HCT116 (cell line): ENCODE data around the gene AZIN2. TPM values are rescaled to one million over a fixed set of nuclear protein-coding genes. Genes with fewer than 3 reads are reported as not detected.

ENCODE experiments used
- ATAC-seq: fragments of 200-7000 bp; cut with Tn5 transposase; 2 replicates; pipeline ENCODE4 v1.9.1; 2020; ENCODE audit warnings: mild to moderate bottlenecking, moderate library complexity
- BruUV-seq: library from RNA; stranded (reverse); fragments of 400-500 nt; replicated peaks from 2 replicates; lab custom pipeline; 2021; lab: Mats Ljungman, UMichigan
- CTCF ChIA-PET: fragments of 300-600 bp; sonication (Branson Sonifier 250); formaldehyde crosslinking; loops from one replicate; lab custom pipeline; 2021; ENCODE audit warnings: antibody characterized with exemption; lab: Charles Lee
- POLR2A ChIA-PET: fragments of 300-600, 350-600 bp; sonication (Branson Sonifier 250); formaldehyde crosslinking; loops from one replicate; lab custom pipeline; 2021; ENCODE audit warnings: antibody characterized with exemption; lab: Charles Lee
- RAD21 ChIA-PET, 2 experiments: fragments of 300-600 bp; sonication (Branson Sonifier 250); formaldehyde crosslinking; loops; one replicate each; lab custom pipeline; 2023; ENCODE audit warnings: low total read pairs in 2 of 2; ENCODE audit not compliant: uncharacterized antibody in 2 of 2, unreplicated experiment in 2 of 2, low non-redundant PET in 1 of 2; lab: Charles Lee
- DNase-seq: peaks from one replicate; pipeline ENCODE4 v3.0.0-alpha.2; 2010; ENCODE audit warnings: low read depth, low spot score
- H2AFZ ChIP-seq: fragments of 200-600 bp; shearing (Covaris generic), sonication (generic); 2 replicates; pipeline ENCODE4 v1.6.1; 2017; ENCODE audit warnings: low read depth, mixed run types, mixed read lengths, antibody characterized with exemption, low read length; ENCODE audit not compliant: poor library complexity, severe bottlenecking
- H3K27ac ChIP-seq: 2 replicates; pipeline ENCODE4 v1.5.1; 2012; ENCODE audit warnings: low read depth, low read length
- H3K27me3 ChIP-seq: fragments of 200-600 bp; sonication (generic); 2 replicates; pipeline ENCODE4 v1.6.1; 2016; ENCODE audit warnings: mixed run types, low read length, mixed read lengths; ENCODE audit not compliant: insufficient read depth
- H3K36me3 ChIP-seq, 2 experiments: fragments of 200-500 bp in 1 of 2; fragments of 200-600 bp in 1 of 2; sonication (Bioruptor generic) in 1 of 2; sonication (generic) in 1 of 2; 2 replicates each; pipeline versions ENCODE4 v1.5.1 to v1.6.1; 2014 to 2016; ENCODE audit warnings: low read length in 2 of 2, inconsistent platforms in 1 of 2, mixed read lengths in 1 of 2, mixed run types in 1 of 2; ENCODE audit not compliant: insufficient read depth in 2 of 2, control insufficient read depth in 1 of 2
- H3K4me1 ChIP-seq, 2 experiments: fragments of 200-600 bp in 1 of 2; sonication (generic) in 1 of 2; 2 replicates each; pipeline versions ENCODE4 v1.5.1 to v1.6.1; 2012 to 2017; ENCODE audit warnings: low read length in 2 of 2, inconsistent platforms in 1 of 2, mild to moderate bottlenecking in 1 of 2, mixed read lengths in 1 of 2, mixed run types in 1 of 2, moderate library complexity in 1 of 2; ENCODE audit not compliant: insufficient read depth in 2 of 2, control insufficient read depth in 1 of 2
- H3K4me2 ChIP-seq: fragments of 200-600 bp; sonication (generic); 2 replicates; pipeline ENCODE4 v1.6.1; 2017; ENCODE audit warnings: mixed run types, low read length, mixed read lengths
- H3K4me3 ChIP-seq, 2 experiments: fragments of 200-600 bp in 1 of 2; sonication (generic) in 1 of 2; replicated peaks in 1 of 2; 2 replicates each; pipeline ENCODE4 v1.5.1; 2011 to 2016; ENCODE audit warnings: low read length in 2 of 2, control low read depth in 1 of 2, low read depth in 1 of 2, mild to moderate bottlenecking in 1 of 2, mixed read lengths in 1 of 2, mixed run types in 1 of 2
- H3K79me2 ChIP-seq: fragments of 200-600 bp; sonication (generic); 2 replicates; pipeline ENCODE4 v1.6.1; 2017; ENCODE audit warnings: mild to moderate bottlenecking, mixed run types, low read length, moderate library complexity, mixed read lengths; ENCODE audit not compliant: insufficient read depth
- H3K9ac ChIP-seq: fragments of 200-600 bp; sonication (generic); 2 replicates; pipeline ENCODE4 v1.6.1; 2016; ENCODE audit warnings: low read length, mixed read lengths
- H3K9me2 ChIP-seq: fragments of 200-600 bp; sonication (generic), shearing (Covaris generic); 2 replicates; pipeline ENCODE4 v1.6.1; 2017; ENCODE audit warnings: mixed run types, mild to moderate bottlenecking, moderate library complexity; ENCODE audit not compliant: insufficient read depth
- H3K9me3 ChIP-seq, 2 experiments: fragments of 200-500 bp in 1 of 2; fragments of 200-600 bp in 1 of 2; sonication (Bioruptor generic) in 1 of 2; sonication (generic) in 1 of 2; 2 replicates each; pipeline ENCODE4 v1.6.1; 2014 to 2017; ENCODE audit warnings: low read length in 2 of 2, mixed read lengths in 2 of 2, inconsistent platforms in 1 of 2, low read depth in 1 of 2, mild to moderate bottlenecking in 1 of 2, mixed run types in 1 of 2, moderate library complexity in 1 of 2; ENCODE audit not compliant: control insufficient read depth in 1 of 2, insufficient read depth in 1 of 2
- H4K20me1 ChIP-seq: fragments of 200-600 bp; sonication (generic), shearing (Covaris generic); 2 replicates; pipeline ENCODE4 v1.6.1; 2017; ENCODE audit warnings: mixed run types, mild to moderate bottlenecking, moderate library complexity; ENCODE audit not compliant: insufficient read depth
- ATF3 ChIP-seq: IDR thresholded peaks from 2 replicates; pipeline ENCODE4 v1.6.1; 2012
- CBX3 ChIP-seq: IDR thresholded peaks from 2 replicates; pipeline ENCODE4 v1.6.1; 2012; ENCODE audit warnings: low read depth
- CEBPB ChIP-seq: IDR thresholded peaks from 2 replicates; pipeline ENCODE4 v1.6.1; 2012; ENCODE audit warnings: low read depth
- EZH2 ChIP-seq: fragments of 200-600 bp; sonication (generic); IDR thresholded peaks from 2 replicates; pipeline ENCODE4 v1.6.1; 2017; ENCODE audit warnings: antibody characterized with exemption, mixed run types
- EZH2phosphoT487 ChIP-seq: fragments of 200-600 bp; IDR thresholded peaks from 2 replicates; pipeline ENCODE4 v1.6.1; 2018; ENCODE audit warnings: antibody characterized with exemption, borderline replicate concordance
- MAX ChIP-seq: IDR thresholded peaks from 2 replicates; pipeline ENCODE4 v1.6.1; 2012
- POLR2A ChIP-seq: IDR thresholded peaks from 2 replicates; pipeline ENCODE4 v1.7.0; 2011; ENCODE audit warnings: borderline replicate concordance; ENCODE audit not compliant: insufficient read depth, insufficient read length; ENCODE audit errors: extremely low read depth
- REST ChIP-seq: IDR thresholded peaks from 2 replicates; pipeline ENCODE4 v1.6.1; 2012; ENCODE audit warnings: low read depth
- SP1 ChIP-seq: IDR thresholded peaks from 2 replicates; pipeline ENCODE4 v1.6.1; 2012; ENCODE audit warnings: low read depth
- SRF ChIP-seq: IDR thresholded peaks from 2 replicates; pipeline ENCODE4 v1.6.1; 2012; ENCODE audit warnings: low read depth
- ZBTB33 ChIP-seq: IDR thresholded peaks from 2 replicates; pipeline ENCODE4 v1.6.1; 2011; ENCODE audit warnings: mild to moderate bottlenecking, low read length, moderate library complexity; ENCODE audit not compliant: insufficient replicate concordance; ENCODE audit errors: extremely low read depth
- intact Hi-C: fragments of 100-400 bp; cut with micrococcal nuclease; formaldehyde crosslinking; loops from 2 replicates; pipeline ENCODE4 v1.10.0; 2022
- total RNA-seq: library from RNA; stranded (reverse); gene quantifications from one replicate; pipeline ENCODE4 v1.2.1, GENCODE V29; 2021; ENCODE audit not compliant: unreplicated experiment

AZIN2 gene
- total RNA-seq, 1 experiment from 2014 or later: 7.8 TPM

GRCh38 chr1:33087677-33088076 is 6.7 kb downstream of the AZIN2 start:
- BruUV-seq: no TSS peak
- POLR2A ChIA-PET: no interaction called here
- no peak overlapping the region for H3K4me2 ChIP-seq
- no peaks in the 10 kb centered on the region; a peak in 1 of 4 replicates for H3K4me1 ChIP-seq
- no peaks in the 10 kb centered on the region for H3K36me3 ChIP-seq
- H3K4me3 ChIP-seq: no peak overlapping the region
- H3K79me2 ChIP-seq: no peaks in the 10 kb centered on the region
- no peaks in the 10 kb centered on the region for H3K9me3 ChIP-seq
- CTCF ChIA-PET: interaction anchor here (1.7 to 2.2 kb wide), 2 partner anchors 209 to 568 kb away, joined by 6 read pairs; no protein-coding TSS in a partner anchor
- no peak for TF ChIP-seq CEBPB
- TF ChIP-seq SRF: no peak
- no peak for TF ChIP-seq ZBTB33
- TF ChIP-seq EZH2: no peak
- TF ChIP-seq REST: no peak
- TF ChIP-seq CBX3: no peak
- TF ChIP-seq ATF3: no peak
- TF ChIP-seq POLR2A: no peak
- no peak for TF ChIP-seq MAX
- TF ChIP-seq SP1: no peak
- no peak for TF ChIP-seq EZH2phosphoT487
- intact Hi-C loops: loop anchor here (2.0 kb wide), 2 partner anchors 259 to 687 kb away; no protein-coding TSS in a partner anchor
- H3K27me3 ChIP-seq: no peaks in the 10 kb centered on the region
- no peaks in the 10 kb centered on the region for H4K20me1 ChIP-seq
- ATAC-seq: no peak
- no peak overlapping the region for H3K27ac ChIP-seq
- DNase-seq: no peak
- RAD21 ChIA-PET: interaction anchor here in 1 of 2 experiments (0.7 kb wide), 1 partner anchor 211 kb away, joined by 3 read pairs; no protein-coding TSS in a partner anchor
- no peaks in the 10 kb centered on the region for H3K9me2 ChIP-seq
- H3K9ac ChIP-seq: no peak overlapping the region
- no peak overlapping the region for H2AFZ ChIP-seq
